Coronary artery (tissue), 2 donors: ENCODE data around the gene MYO18B.

ENCODE experiments used
- DNase-seq: peaks from one replicate; pipeline ENCODE4 v3.0.0-alpha.2; 2017; ENCODE audit warnings: low spot score
- H3K27ac ChIP-seq, 2 donors: fragments of 200-600 bp; sonication (generic); one replicate each; pipeline ENCODE4 v1.5.1; 2016 to 2019
- H3K4me3 ChIP-seq: fragments of 200-600 bp; sonication (generic); 2 replicates; pipeline ENCODE4 v1.5.1; 2016; ENCODE audit warnings: mild to moderate bottlenecking, moderate library complexity
- TF ChIP-seq, protein P1 (sequence below): fragments of 200-600 bp; sonication (generic); IDR thresholded peaks from one replicate; pipeline ENCODE4 v1.5.1; 2019; ENCODE audit warnings: antibody characterized with exemption

The MYO18B gene

DNA sequence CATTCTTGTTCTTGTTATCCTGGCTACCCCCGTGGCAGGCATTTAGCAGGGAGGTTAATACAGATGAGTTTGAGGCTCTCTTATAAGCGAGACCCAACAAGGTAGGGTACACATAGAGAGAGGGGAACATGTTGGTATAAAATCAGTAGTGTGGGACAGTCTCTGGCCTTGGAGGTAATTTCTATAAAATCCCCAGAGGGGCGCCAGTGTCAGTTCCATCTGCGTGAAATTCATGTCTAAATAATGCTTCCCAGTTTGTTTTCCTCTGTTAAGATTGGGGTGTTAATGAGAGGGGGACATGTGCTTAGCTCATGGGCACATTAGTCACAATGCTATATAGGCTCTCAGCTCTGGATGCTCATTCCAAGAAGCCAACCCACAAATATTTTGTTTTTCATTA lies 150.7 kb downstream of the MYO18B start:
- no peak overlapping the region for H3K27ac ChIP-seq
- TF ChIP-seq, protein P1, sequence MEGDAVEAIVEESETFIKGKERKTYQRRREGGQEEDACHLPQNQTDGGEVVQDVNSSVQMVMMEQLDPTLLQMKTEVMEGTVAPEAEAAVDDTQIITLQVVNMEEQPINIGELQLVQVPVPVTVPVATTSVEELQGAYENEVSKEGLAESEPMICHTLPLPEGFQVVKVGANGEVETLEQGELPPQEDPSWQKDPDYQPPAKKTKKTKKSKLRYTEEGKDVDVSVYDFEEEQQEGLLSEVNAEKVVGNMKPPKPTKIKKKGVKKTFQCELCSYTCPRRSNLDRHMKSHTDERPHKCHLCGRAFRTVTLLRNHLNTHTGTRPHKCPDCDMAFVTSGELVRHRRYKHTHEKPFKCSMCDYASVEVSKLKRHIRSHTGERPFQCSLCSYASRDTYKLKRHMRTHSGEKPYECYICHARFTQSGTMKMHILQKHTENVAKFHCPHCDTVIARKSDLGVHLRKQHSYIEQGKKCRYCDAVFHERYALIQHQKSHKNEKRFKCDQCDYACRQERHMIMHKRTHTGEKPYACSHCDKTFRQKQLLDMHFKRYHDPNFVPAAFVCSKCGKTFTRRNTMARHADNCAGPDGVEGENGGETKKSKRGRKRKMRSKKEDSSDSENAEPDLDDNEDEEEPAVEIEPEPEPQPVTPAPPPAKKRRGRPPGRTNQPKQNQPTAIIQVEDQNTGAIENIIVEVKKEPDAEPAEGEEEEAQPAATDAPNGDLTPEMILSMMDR = no peak
- no peak for DNase-seq
- H3K4me3 ChIP-seq = no peak overlapping the region

DNA sequence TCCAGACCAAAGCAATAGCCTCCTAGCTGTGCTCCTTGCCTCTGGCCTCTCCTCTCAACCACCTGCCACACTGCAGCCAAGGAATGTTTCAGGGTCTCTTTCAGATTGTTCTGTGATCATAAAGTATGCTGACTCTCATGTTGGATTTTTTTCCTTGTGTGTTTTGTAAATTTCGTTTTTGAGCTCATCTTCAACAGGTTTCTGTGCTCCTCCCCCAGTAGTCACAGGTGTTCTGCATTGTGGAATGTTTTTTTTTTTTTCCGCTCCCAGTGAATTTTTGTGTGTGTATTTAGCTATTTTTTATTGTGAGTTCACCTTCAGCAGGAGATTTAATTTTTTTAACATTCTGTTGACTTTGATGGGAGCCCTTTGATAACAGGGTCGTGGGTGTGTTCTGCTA lies 153.7 kb downstream of the MYO18B start:
- Histone ChIP-seq H3K27ac (no peak overlapping the region), H3K4me3 (no peak overlapping the region)
- no peak for DNase-seq
- TF ChIP-seq, protein P1 = no peak

DNA sequence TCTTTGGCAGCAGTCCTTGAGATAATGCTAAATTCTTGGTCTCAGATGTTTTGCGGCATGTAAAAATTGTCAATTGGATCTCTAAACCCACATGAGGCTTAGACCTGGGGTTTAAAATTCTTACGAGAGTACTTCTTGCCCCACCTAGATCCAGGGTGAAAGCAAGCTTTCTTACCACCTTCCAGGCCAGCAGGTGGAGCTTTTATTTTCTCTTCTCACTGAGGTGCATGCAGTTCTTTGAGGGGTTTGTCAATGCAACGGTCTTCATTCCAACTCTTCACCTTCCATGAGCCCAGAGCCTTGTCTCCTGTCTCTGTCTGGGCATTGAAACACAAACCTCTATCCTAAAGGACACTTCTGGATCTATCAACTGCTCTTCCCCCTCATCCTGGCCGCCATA lies 154.1 kb downstream of the MYO18B start:
- DNase-seq = no peak
- no peak overlapping the region for H3K27ac ChIP-seq
- TF ChIP-seq, protein P1 = no peak
- H3K4me3 ChIP-seq = no peak overlapping the region

DNA sequence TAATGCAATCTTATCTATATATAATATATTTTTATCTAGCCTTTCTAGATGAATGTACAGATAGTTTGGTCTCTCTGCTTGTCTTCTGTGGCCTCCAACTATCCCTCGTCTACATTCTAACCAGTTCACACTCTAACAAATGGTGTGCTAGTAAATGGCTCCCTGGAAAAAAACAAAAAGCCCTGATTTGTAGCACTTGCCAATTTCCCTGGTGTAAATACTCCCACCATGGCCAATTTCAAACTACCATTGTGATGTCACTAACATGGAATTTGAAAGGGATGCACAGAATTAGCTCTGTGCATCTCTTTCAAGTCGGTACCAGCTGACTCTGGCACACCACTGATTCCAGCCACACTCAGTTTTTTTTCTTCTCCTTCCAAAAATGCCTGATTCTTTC lies 154.6 kb downstream of the MYO18B start:
- TF ChIP-seq, protein P1 = no peak
- no peak for DNase-seq
- Histone ChIP-seq H3K27ac (no peak overlapping the region), H3K4me3 (no peak overlapping the region)

DNA sequence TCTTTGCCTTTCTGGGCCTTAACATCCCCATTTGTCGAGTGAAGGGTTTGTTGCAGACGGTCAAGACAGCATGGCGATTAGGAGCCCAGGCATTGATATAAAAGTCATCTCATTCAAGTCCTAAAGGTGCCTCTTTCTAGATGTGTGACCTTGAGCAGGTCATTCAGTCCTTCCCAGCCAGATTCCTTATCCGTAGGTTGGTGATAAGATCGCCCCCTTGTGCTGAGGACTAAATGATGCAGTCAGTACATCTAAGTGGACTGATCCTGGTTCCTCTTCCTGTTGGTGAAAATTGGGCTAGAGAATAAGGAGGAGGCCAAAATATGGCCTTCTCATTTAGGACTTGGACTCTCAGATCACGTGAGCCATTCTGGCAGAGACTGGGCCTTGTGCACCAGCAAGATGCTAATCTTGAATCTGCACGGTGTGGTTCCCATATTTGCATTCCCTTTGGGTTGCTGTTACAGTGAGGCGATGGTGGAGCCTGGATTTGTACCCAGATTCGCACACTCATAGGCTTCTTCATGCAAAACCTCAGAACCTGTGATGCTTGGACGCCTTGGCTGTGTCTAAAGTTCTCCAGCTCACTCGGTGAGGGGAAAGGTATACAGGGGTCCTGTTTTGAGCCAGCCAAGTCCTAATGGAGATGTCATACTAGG lies 156.8 kb downstream of the MYO18B start:
- TF ChIP-seq, protein P1 = no peak
- H3K4me3 ChIP-seq = no peak overlapping the region
- DNase-seq = no peak
- H3K27ac ChIP-seq = no peak overlapping the region

DNA sequence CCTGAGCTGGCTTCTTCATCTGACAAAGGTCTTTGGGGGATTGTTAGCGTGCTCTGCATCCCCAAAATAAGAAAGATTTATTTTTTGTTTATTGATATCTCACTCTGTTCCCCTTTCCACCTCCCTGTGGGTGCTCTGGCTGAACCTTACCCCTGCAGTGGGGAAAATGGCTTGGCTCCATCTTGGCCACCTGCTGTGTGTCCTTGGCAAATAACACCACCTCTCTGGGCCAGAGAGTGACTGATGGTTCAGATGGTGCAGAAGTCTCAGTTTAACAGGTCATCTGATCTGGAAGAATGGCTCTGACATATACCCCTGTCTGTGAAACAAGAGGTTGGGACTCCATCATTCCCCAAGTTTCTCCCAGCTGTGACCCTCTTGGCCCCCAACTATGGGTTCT lies 157.6 kb downstream of the MYO18B start:
- Histone ChIP-seq H3K4me3 (no peak overlapping the region), H3K27ac (no peak overlapping the region)
- no peak for DNase-seq
- TF ChIP-seq, protein P1 = no peak

DNA sequence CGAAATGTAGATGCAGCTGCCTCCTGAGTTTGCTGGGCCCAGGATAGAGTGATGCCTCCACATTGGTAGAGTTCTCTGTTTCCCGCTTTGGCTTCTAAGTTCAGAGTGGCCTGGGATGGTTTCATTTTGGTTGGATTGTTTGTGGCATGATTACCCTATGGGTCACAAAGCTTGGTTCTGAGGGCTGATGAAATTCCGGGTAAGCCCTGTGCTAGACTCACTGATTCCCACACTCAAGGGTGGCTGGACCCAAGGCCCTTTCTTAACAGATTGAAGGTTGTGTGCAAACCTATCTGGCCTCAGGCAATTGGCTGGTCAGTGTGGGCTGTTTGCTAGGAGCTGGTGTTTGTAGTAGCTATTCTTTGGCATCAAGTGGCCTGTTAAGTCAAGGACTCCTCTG lies 158.4 kb downstream of the MYO18B start:
- no peak overlapping the region for H3K27ac ChIP-seq
- H3K4me3 ChIP-seq = no peak overlapping the region
- DNase-seq = no peak
- TF ChIP-seq, protein P1 = no peak
